Mesothelial cell of epicardium (in vitro differentiated cells): ENCODE data around the gene ADRM1. TPM values are rescaled to one million over a fixed set of nuclear protein-coding genes. Genes with fewer than 3 reads are reported as not detected.

Source experiments
- DNase-seq, 2 experiments: peaks; one replicate each; pipeline ENCODE4 v3.0.0; 2021; ENCODE audit warnings: low spot score in 2 of 2; ENCODE audit not compliant: unreplicated experiment in 2 of 2
- H3K27ac Mint-ChIP-seq: 2 replicates; pipeline ENCODE4 v1.8.0; 2021; ENCODE audit warnings: mixed read lengths
- H3K27me3 Mint-ChIP-seq: 2 replicates; pipeline ENCODE4 v1.8.0; 2021; ENCODE audit warnings: low read depth, mixed read lengths
- H3K36me3 Mint-ChIP-seq: 2 replicates; pipeline ENCODE4 v1.8.0; 2021; ENCODE audit warnings: mixed read lengths
- H3K4me1 Mint-ChIP-seq: 2 replicates; pipeline ENCODE4 v1.8.0; 2021; ENCODE audit warnings: mixed read lengths
- H3K4me3 Mint-ChIP-seq: 2 replicates; pipeline ENCODE4 v1.8.0; 2021; ENCODE audit warnings: mild to moderate bottlenecking, moderate library complexity, mixed read lengths
- H3K9me3 Mint-ChIP-seq: 2 replicates; pipeline ENCODE4 v1.8.0; 2021; ENCODE audit warnings: mixed read lengths
- CTCF ChIP-seq: fragments of 200-600 bp; sonication (generic); IDR thresholded peaks from one replicate; pipeline ENCODE4 v1.5.0; 2021; ENCODE audit warnings: antibody characterized with exemption; ENCODE audit not compliant: unreplicated experiment
- total RNA-seq: library from RNA; stranded (reverse); gene quantifications from 3 replicates; pipeline ENCODE4 v1.2.1, GENCODE V29; 2021

The ADRM1 gene
- total RNA-seq, 1 donor from 2014 or later, result 59.0 TPM

GRCh38 chr20:62309947-62310756 is 7.4 kb downstream of the ADRM1 start:
- no peaks in the 10 kb centered on the region for H3K9me3 Mint-ChIP-seq
- H3K36me3 Mint-ChIP-seq, result peaks cover 3% of the 10 kb centered on the region
- no peak for TF ChIP-seq CTCF
- no peak overlapping the region for H3K4me3 Mint-ChIP-seq
- peaks cover 3% of the 10 kb centered on the region for H3K4me1 Mint-ChIP-seq
- H3K27ac Mint-ChIP-seq, result no peak overlapping the region
- no peak for DNase-seq
- H3K27me3 Mint-ChIP-seq, result no peaks in the 10 kb centered on the region

- Mint-ChIP-seq H3K36me3 (peaks cover 2% of the 10 kb centered on the region), H3K4me3 (no peak overlapping the region), H3K9me3 (no peaks in the 10 kb centered on the region), H3K27me3 (no peaks in the 10 kb centered on the region), H3K4me1 (no peaks in the 10 kb centered on the region), H3K27ac (no peak overlapping the region)
- TF ChIP-seq CTCF, result no peak
- no peak for DNase-seq
Observed at GRCh38 chr20:62310757-62311121, 7.9 kb downstream of the ADRM1 start.

- Mint-ChIP-seq H3K27me3 (no peaks in the 10 kb centered on the region), H3K4me3 (no peak overlapping the region)
Observed at GRCh38 chr20:62311150-62311549, 8.4 kb downstream of the ADRM1 start.

GRCh38 chr20:62311832-62312661 is 9.2 kb downstream of the ADRM1 start:
- DNase-seq, result no peak
- no peak overlapping the region for H3K4me3 Mint-ChIP-seq
- no peaks in the 10 kb centered on the region for H3K9me3 Mint-ChIP-seq
- H3K36me3 Mint-ChIP-seq, result peaks cover 10% of the 10 kb centered on the region
- no peaks in the 10 kb centered on the region for H3K4me1 Mint-ChIP-seq
- no peaks in the 10 kb centered on the region for H3K27me3 Mint-ChIP-seq
- TF ChIP-seq CTCF, result no peak
- no peak overlapping the region for H3K27ac Mint-ChIP-seq

More at GRCh38 chr20:62311150-62311549, 8.4 kb downstream of the ADRM1 start:
- DNase-seq, result no peak
- Mint-ChIP-seq H3K9me3 (no peaks in the 10 kb centered on the region), H3K36me3 (peaks cover 6% of the 10 kb centered on the region), H3K4me1 (no peaks in the 10 kb centered on the region), H3K27ac (no peak overlapping the region)
- TF ChIP-seq CTCF, result no peak

- no peak overlapping the region for H3K27ac Mint-ChIP-seq
- H3K27me3 Mint-ChIP-seq, result no peaks in the 10 kb centered on the region
- no peaks in the 10 kb centered on the region for H3K9me3 Mint-ChIP-seq
- TF ChIP-seq CTCF, result no peak
- no peak for DNase-seq
- no peaks in the 10 kb centered on the region for H3K4me1 Mint-ChIP-seq
- H3K4me3 Mint-ChIP-seq, result no peak overlapping the region
- H3K36me3 Mint-ChIP-seq, result peaks cover 10% of the 10 kb centered on the region
Observed at GRCh38 chr20:62312662-62312977, 9.8 kb downstream of the ADRM1 start.
